Bronchial epithelial cell (primary cell): ENCODE results near the gene TMEM179. TPM values are rescaled to one million over a fixed set of nuclear protein-coding genes. Genes with fewer than 3 reads are reported as not detected.

Experiments used
- DNase-seq: peaks from one replicate; pipeline ENCODE4 v3.0.0-alpha.2; 2010; ENCODE audit warnings: low read depth
- FAIRE-seq: peaks from 2 replicates; lab custom pipeline; 2011; peaks lifted over from hg19 to GRCh38; lab: Jason Lieb, UNC
- H3K27me3 ChIP-seq: 2 replicates; pipeline ENCODE4 v1.5.1; 2011; ENCODE audit warnings: low read length; ENCODE audit not compliant: control insufficient read depth, insufficient read depth
- H3K36me3 ChIP-seq: 2 replicates; pipeline ENCODE4 v1.5.1; 2011; ENCODE audit warnings: low read length; ENCODE audit not compliant: control insufficient read depth, insufficient read depth
- H3K4me3 ChIP-seq: 2 replicates; pipeline ENCODE4 v1.5.1; 2011; ENCODE audit warnings: mild to moderate bottlenecking, low read depth, low read length, control low read depth
- total RNA-seq: library from RNA; depleted of rRNA; stranded (reverse); fragments of >200 nt; gene quantifications from 2 replicates; pipeline ENCODE4 v1.2.1, GENCODE V29; 2014
- TF ChIP-seq, protein P1 (sequence below): IDR thresholded peaks from 2 replicates; pipeline ENCODE4 v1.5.1; 2011; ENCODE audit warnings: mild to moderate bottlenecking, moderate library complexity, low read length, control low read depth, inconsistent platforms; ENCODE audit not compliant: insufficient read depth, severe bottlenecking

Gene TMEM179
- total RNA-seq, 1 donor from 2014 or later: not detected

DNA sequence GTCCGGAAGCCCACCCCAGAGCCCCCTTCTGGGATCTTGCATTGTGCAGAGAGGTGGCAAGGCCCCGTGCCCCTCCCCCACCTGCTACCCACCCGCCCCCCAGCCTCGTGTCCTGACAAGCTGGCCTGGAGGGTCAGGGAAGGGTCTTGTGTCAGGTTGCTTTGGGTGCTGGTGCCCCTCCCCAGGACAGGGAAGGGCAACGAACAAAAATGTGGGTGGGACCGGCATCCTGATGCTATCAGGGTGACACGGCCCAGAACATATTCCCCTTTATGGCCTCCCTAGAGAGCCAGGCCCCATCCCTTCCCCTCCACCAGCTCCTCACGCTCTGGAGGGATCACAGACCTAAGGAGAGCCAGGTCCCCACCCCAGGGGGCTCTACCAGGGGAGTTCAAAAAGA, 38.7 kb upstream of the TMEM179 start:
- TF ChIP-seq, protein P1, sequence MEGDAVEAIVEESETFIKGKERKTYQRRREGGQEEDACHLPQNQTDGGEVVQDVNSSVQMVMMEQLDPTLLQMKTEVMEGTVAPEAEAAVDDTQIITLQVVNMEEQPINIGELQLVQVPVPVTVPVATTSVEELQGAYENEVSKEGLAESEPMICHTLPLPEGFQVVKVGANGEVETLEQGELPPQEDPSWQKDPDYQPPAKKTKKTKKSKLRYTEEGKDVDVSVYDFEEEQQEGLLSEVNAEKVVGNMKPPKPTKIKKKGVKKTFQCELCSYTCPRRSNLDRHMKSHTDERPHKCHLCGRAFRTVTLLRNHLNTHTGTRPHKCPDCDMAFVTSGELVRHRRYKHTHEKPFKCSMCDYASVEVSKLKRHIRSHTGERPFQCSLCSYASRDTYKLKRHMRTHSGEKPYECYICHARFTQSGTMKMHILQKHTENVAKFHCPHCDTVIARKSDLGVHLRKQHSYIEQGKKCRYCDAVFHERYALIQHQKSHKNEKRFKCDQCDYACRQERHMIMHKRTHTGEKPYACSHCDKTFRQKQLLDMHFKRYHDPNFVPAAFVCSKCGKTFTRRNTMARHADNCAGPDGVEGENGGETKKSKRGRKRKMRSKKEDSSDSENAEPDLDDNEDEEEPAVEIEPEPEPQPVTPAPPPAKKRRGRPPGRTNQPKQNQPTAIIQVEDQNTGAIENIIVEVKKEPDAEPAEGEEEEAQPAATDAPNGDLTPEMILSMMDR: no peak
- Histone ChIP-seq H3K36me3 (no peaks in the 10 kb centered on the region), H3K4me3 (no peak overlapping the region), H3K27me3 (no peaks in the 10 kb centered on the region)
- FAIRE-seq (no peak), DNase-seq (no peak)

DNA sequence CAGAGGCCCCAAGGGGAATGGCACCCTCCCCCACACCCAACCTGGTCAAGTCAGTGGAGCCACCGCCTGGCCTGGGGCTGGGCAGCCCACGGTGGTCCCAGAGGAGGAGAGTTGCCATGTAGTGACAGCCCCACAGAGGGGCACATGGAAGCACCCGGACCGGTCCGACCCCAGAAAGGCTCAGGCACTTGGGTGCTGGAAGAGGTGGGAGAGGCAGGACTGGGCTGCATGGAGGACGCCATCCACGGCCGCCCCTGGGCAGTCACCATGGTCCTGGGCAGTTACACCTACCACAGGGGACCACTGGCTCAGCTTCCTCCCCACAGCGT, 37.9 kb upstream of the TMEM179 start:
- TF ChIP-seq, protein P1: no peak
- Histone ChIP-seq H3K4me3 (no peak overlapping the region), H3K36me3 (no peaks in the 10 kb centered on the region), H3K27me3 (no peaks in the 10 kb centered on the region)
- DNase-seq: no peak
- no peak for FAIRE-seq

DNA sequence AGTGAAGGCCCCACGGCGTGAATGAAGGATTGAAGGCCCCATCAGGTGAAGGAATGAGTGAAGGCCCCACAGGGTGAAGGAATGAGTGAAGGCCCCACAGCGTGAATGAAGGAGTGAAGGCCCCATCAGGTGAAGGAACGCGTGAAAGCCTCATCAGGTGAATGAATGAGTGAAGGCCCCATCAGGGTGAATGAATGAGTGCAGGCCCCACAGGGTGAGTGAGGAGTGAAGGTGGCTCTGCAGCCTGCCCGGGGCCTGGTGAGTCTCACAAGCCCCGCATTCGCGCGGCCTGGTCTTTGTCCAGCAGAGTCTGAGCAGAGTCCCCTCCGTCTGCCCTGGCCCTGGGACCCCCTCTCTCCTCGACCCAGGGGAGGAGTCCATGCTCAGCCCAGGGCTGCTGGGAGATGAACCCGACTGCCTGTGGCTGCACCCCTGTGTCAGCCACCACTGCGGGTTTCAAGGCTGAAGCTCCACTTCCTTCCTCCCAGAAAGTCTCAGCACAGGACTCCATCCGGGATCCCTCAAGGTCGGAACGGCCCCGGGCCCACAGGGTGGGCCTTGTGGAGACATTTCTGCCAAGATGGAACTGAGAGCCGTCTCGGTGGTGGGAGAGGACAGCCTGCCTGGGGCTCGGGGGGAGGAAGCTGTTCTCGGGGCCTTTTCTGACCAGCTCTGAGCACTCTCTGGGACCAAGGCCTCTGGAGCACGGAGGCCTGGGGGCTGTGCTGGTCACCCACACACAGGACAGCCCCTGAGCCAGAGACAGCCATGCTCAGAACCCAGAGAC, 37.4 kb upstream of the TMEM179 start:
- H3K27me3 ChIP-seq: no peaks in the 10 kb centered on the region
- FAIRE-seq (no peak), DNase-seq (no peak)
- H3K36me3 ChIP-seq: no peaks in the 10 kb centered on the region
- TF ChIP-seq, protein P1: no peak
- no peak overlapping the region for H3K4me3 ChIP-seq

- no peaks in the 10 kb centered on the region for H3K27me3 ChIP-seq
- TF ChIP-seq, protein P1: no peak
- no peak overlapping the region for H3K4me3 ChIP-seq
- FAIRE-seq: no peak
- no peaks in the 10 kb centered on the region for H3K36me3 ChIP-seq
- no peak for DNase-seq
These were observed 36.1 kb upstream of the TMEM179 start for GRCh38 chr14:104640681-104641080.

DNA sequence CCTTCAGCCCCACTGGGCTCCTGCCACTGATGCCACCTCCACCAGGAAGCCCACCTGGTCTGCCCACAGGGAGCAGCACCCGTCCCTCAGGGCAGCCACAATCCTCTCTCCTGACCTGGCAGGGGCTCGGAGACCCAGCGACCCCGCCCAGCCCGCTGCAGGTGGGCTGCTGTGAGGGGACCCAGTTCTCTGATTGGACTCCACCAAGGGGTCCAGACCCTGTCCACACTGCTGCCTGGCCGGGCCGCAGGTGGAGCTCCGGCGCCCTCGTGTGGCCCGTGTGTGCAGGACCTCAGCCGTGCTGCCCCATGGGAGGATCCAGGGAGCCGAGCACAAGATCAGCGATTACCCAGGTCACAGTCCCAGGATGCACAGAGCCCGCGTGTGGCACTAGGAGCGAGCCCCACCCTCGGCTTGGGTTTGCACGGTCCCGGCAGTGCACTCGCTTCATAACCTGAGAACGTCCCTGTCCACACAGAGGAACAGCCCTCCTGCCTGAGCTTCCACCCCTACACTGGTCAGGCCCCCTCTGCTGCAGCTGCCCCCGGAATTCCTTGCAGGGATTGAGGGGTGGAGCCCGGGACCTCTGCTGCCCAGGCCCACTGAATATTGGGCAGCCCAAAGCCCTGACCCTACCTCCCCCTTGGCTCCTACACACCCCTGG, 35.4 kb upstream of the TMEM179 start:
- Histone ChIP-seq H3K27me3 (no peaks in the 10 kb centered on the region), H3K4me3 (no peak overlapping the region), H3K36me3 (no peaks in the 10 kb centered on the region)
- FAIRE-seq (no peak), DNase-seq (peak; percentile 26)
- TF ChIP-seq, protein P1: peak; percentile 96
